ENCODE results near the gene UQCRFS1. TPM values are rescaled to one million over a fixed set of nuclear protein-coding genes. Genes with fewer than 3 reads are reported as not detected.
A peak's percentile ranks its signal among the peaks of the same experiment; 100 is the strongest.

UQCRFS1 gene
- polyA plus RNA-seq, 2 of the 4 experiments (the other 2 are of a cell fraction): 111 to 148 TPM

DNA sequence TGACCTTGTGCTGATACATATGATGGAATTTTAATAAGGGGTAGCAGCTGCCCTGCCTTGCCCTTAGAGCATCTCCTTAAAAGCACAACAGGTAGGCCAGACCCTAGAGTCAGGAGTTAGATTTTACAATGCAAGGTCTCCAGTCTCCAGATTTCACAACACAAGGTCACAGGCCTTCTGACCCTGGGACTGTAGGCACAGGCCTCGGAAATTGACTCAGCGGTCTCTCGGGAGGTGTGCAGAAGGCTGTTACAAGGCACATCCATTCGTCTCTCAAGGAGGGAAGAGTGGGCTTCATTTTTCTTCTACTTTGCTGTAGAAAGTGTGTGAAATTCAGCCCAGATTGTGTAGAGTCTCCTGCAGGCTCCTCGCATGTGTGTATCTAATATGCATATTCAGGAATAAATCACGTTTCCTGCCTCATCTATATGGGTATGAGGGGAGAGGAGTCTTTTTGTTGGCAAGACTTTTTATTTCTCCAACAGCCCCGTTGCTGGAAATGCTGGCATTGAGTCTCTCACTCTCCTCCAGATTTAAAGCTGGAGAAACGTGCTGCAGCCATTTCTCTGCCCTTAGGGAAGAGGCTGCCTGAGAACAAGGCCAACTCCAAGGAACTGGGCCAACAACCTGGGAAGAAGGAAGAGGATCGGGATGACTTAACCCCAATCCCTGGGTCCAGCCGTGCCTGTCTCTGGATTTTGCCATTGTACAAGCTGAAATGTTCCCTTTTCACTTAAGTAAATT lies 24.5 kb downstream of the UQCRFS1 start:
- no peak overlapping the region for H3K4me2 ChIP-seq
- WGBS (ENCODE audit: missing lambda C conversion rate): 29% methylated on average over 10 of the region's 10 CpGs
- no peaks in the 10 kb centered on the region for H3K4me1 ChIP-seq
- TF ChIP-seq NPAS2 (CRISPR knock-in tag; IDR thresholded peaks at IDR 0.05; ENCODE audit: borderline replicate concordance): no peak
- POLR2A ChIA-PET: no interaction called here
- CTCF ChIA-PET: no interaction called here
- DNase-seq (ENCODE audit: low read depth in 1 of 2, low spot score in 1 of 2) (no peak), FAIRE-seq (no peak), ATAC-seq (no peak)
- H3K4me3 ChIP-seq: no peak overlapping the region
- H3K27ac ChIP-seq: no peak overlapping the region
- no peaks in the 10 kb centered on the region for H3K9me3 ChIP-seq

DNA sequence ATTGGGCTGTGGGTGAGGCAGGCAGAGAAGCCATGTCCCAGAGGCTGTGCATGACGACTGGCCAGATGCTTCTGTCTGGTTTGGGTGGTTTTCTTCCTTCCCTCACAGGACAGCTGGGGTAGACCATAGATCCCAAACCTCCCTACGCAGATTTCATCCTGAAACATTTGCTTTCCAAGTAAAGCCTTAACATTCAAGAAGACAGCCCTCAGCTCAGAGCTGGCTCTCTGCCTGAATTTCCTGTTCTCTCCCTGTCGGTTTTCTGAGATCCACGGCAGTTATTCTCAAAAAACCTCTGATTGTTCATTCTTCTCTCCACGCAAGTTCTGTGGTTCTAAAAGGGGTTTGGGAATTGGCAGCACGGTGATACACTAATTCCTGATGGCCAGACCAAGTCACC lies 25.3 kb downstream of the UQCRFS1 start:
- Histone ChIP-seq H3K27ac (no peak overlapping the region), H3K4me3 (no peak overlapping the region), H3K4me1 (no peaks in the 10 kb centered on the region), H3K9me3 (no peaks in the 10 kb centered on the region), H3K4me2 (no peak overlapping the region)
- DNase-seq (ENCODE audit: low read depth in 1 of 2, low spot score in 1 of 2) (no peak), ATAC-seq (no peak), FAIRE-seq (no peak)
- ChIA-PET POLR2A (no interaction called here), CTCF (interaction anchor here (1.8 kb wide), 1 partner anchor 15 kb away, joined by 6 read pairs; no protein-coding TSS in a partner anchor)
- TF ChIP-seq NR3C1 (IDR thresholded peaks at IDR 0.05) (no peak), SREBF2 (IDR thresholded peaks at IDR 0.05) (no peak), PHF8 (IDR thresholded peaks at IDR 0.05; ENCODE audit: borderline replicate concordance, low read depth) (no peak), ZFP36 (IDR thresholded peaks at IDR 0.05; ENCODE audit: borderline replicate concordance, partially characterized antibody) (no peak), ZC3H11A (IDR thresholded peaks at IDR 0.05) (no peak), RARB (CRISPR knock-in tag; IDR thresholded peaks at IDR 0.05) (no peak), NPAS2 (CRISPR knock-in tag; IDR thresholded peaks at IDR 0.05; ENCODE audit: borderline replicate concordance) (no peak), GATA3 (IDR thresholded peaks at IDR 0.05; ENCODE audit: borderline replicate concordance) (no peak), EHMT2 (IDR thresholded peaks at IDR 0.05; ENCODE audit: low read depth) (no peak), CHD2 (IDR thresholded peaks at IDR 0.05; ENCODE audit: low read length, partially characterized antibody) (no peak), ZSCAN20 (CRISPR knock-in tag; IDR thresholded peaks at IDR 0.05) (no peak)
- TF ChIP-seq, protein P1, sequence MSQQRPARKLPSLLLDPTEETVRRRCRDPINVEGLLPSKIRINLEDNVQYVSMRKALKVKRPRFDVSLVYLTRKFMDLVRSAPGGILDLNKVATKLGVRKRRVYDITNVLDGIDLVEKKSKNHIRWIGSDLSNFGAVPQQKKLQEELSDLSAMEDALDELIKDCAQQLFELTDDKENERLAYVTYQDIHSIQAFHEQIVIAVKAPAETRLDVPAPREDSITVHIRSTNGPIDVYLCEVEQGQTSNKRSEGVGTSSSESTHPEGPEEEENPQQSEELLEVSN (IDR thresholded peaks at IDR 0.05; ENCODE audit: borderline replicate concordance, low read depth): no peak
- TF ChIP-seq, protein P2, sequence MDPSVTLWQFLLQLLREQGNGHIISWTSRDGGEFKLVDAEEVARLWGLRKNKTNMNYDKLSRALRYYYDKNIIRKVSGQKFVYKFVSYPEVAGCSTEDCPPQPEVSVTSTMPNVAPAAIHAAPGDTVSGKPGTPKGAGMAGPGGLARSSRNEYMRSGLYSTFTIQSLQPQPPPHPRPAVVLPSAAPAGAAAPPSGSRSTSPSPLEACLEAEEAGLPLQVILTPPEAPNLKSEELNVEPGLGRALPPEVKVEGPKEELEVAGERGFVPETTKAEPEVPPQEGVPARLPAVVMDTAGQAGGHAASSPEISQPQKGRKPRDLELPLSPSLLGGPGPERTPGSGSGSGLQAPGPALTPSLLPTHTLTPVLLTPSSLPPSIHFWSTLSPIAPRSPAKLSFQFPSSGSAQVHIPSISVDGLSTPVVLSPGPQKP (IDR thresholded peaks at IDR 0.05; ENCODE audit: low read depth, low read length): no peak
- WGBS (ENCODE audit: missing lambda C conversion rate): 5% methylated on average over 6 of the region's 6 CpGs

DNA sequence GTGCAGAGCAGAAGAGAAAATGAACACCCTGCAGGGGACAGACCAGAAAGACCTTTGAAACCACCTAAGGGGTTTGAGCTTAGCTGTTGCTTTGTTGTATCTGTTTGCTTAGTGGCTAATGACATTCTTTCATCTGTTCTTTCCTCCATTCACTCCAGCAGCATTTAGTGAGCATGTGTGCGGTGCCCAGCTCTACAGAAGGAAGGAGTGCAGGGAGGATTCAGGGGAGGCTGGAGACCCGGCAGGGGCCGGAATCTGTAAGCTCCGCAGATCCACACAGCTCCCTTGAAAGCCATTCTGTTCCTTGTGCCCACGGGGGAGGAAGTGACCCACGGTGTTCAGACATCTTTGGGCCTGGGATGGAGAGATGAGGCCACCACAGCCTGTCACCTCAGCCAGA lies 27.5 kb downstream of the UQCRFS1 start:
- ATAC-seq: peak in 1 of 2 experiments; percentile 15; a peak in 1 of 6 replicates
- CTCF ChIA-PET: interaction anchor here (1.0 to 2.3 kb wide), 2 partner anchors 78 to 688 kb away, joined by 3 to 6 read pairs; no protein-coding TSS in a partner anchor
- no peak for FAIRE-seq
- Histone ChIP-seq H3K4me2 (no peak overlapping the region), H3K4me1 (no peaks in the 10 kb centered on the region), H3K4me3 (no peak overlapping the region), H3K9me3 (no peaks in the 10 kb centered on the region), H3K27ac (no peak overlapping the region)
- DNase-seq (ENCODE audit: low read depth in 1 of 2, low spot score in 1 of 2): no peak
- POLR2A ChIA-PET: no interaction called here
- no peak for TF ChIP-seq TP53 (CRISPR knock-in tag; IDR thresholded peaks at IDR 0.05)
- TF ChIP-seq KDM5A (IDR thresholded peaks at IDR 0.05): no peak
- TF ChIP-seq HOXB13 (CRISPR knock-in tag; IDR thresholded peaks at IDR 0.05; ENCODE audit: low read depth): no peak
- TF ChIP-seq CEBPB (IDR thresholded peaks at IDR 0.05): no peak
- no peak for TF ChIP-seq FOSL2 (IDR thresholded peaks at IDR 0.05)
- TF ChIP-seq FOSL2 (CRISPR knock-in tag; IDR thresholded peaks at IDR 0.05): no peak
- TF ChIP-seq POLR2A (IDR thresholded peaks at IDR 0.05; ENCODE audit: low read length): no peak
- TF ChIP-seq, protein P3, sequence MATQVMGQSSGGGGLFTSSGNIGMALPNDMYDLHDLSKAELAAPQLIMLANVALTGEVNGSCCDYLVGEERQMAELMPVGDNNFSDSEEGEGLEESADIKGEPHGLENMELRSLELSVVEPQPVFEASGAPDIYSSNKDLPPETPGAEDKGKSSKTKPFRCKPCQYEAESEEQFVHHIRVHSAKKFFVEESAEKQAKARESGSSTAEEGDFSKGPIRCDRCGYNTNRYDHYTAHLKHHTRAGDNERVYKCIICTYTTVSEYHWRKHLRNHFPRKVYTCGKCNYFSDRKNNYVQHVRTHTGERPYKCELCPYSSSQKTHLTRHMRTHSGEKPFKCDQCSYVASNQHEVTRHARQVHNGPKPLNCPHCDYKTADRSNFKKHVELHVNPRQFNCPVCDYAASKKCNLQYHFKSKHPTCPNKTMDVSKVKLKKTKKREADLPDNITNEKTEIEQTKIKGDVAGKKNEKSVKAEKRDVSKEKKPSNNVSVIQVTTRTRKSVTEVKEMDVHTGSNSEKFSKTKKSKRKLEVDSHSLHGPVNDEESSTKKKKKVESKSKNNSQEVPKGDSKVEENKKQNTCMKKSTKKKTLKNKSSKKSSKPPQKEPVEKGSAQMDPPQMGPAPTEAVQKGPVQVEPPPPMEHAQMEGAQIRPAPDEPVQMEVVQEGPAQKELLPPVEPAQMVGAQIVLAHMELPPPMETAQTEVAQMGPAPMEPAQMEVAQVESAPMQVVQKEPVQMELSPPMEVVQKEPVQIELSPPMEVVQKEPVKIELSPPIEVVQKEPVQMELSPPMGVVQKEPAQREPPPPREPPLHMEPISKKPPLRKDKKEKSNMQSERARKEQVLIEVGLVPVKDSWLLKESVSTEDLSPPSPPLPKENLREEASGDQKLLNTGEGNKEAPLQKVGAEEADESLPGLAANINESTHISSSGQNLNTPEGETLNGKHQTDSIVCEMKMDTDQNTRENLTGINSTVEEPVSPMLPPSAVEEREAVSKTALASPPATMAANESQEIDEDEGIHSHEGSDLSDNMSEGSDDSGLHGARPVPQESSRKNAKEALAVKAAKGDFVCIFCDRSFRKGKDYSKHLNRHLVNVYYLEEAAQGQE (IDR thresholded peaks at IDR 0.05): no peak
- TF ChIP-seq JUNB (IDR thresholded peaks at IDR 0.05): no peak
- no peak for TF ChIP-seq NPAS2 (CRISPR knock-in tag; IDR thresholded peaks at IDR 0.05; ENCODE audit: borderline replicate concordance)
- TF ChIP-seq MAZ (IDR thresholded peaks at IDR 0.05; ENCODE audit: borderline replicate concordance, low read depth, low read length): no peak
- no peak for TF ChIP-seq CHD2 (IDR thresholded peaks at IDR 0.05; ENCODE audit: low read length, partially characterized antibody)
- no peak for TF ChIP-seq SMC3 (IDR thresholded peaks at IDR 0.05)
- no peak for TF ChIP-seq CBX8 (IDR thresholded peaks at IDR 0.05)
- no peak for TF ChIP-seq ZSCAN20 (CRISPR knock-in tag; IDR thresholded peaks at IDR 0.05)
- WGBS (ENCODE audit: missing lambda C conversion rate): 8% methylated on average over 6 of the region's 6 CpGs
